Upper lobe of left lung (tissue), 6 donors: ENCODE data around the gene PITPNM3. TPM values are rescaled to one million over a fixed set of nuclear protein-coding genes. Genes with fewer than 3 reads are reported as not detected.

Source experiments
- ATAC-seq, 2 donors: fragments of 200-7000 bp; cut with Tn5 transposase; one replicate each; pipeline ENCODE4 v1.9.1; 2022; ENCODE audit warnings: mild to moderate bottlenecking in 2 of 2, moderate library complexity in 2 of 2; ENCODE audit not compliant: low FRiP score in 2 of 2
- DNase-seq, 2 donors: peaks; one replicate each; pipeline ENCODE4 v3.0.0-alpha.2; 2019 to 2020
- H3K27ac ChIP-seq, 4 donors: fragments of 200-600 bp; sonication (generic); one replicate each; pipeline ENCODE4 v1.5.1; 2016 to 2019
- H3K27me3 ChIP-seq, 4 donors: fragments of 200-600 bp; sonication (generic); one replicate each; pipeline ENCODE4 v1.5.1; 2017 to 2019
- H3K36me3 ChIP-seq, 4 donors: fragments of 200-600 bp; sonication (generic); one replicate each; pipeline ENCODE4 v1.5.1; 2016 to 2019
- H3K4me1 ChIP-seq, 4 donors: fragments of 200-600 bp; sonication (generic); one replicate each; pipeline ENCODE4 v1.5.1; 2018 to 2019
- H3K4me3 ChIP-seq, 4 donors: fragments of 200-600 bp; sonication (generic); one replicate each; pipeline ENCODE4 v1.5.1; 2017 to 2019; ENCODE audit warnings: mild to moderate bottlenecking in 2 of 4, moderate library complexity in 1 of 4
- H3K9me3 ChIP-seq, 4 donors: fragments of 200-600 bp; sonication (generic); one replicate each; pipeline ENCODE4 v1.5.1; 2018 to 2019
- EP300 ChIP-seq, 4 donors: sonication (generic); formaldehyde crosslinking; IDR thresholded peaks; one replicate each; pipeline ENCODE4 v1.5.1; 2017; ENCODE audit warnings: antibody characterized with exemption in 4 of 4, control low read depth in 2 of 4
- POLR2A ChIP-seq, 4 donors: fragments of 450-650 bp; IDR thresholded peaks; one replicate each; pipeline ENCODE4 v1.5.1; 2016 to 2017; ENCODE audit warnings: antibody characterized with exemption in 4 of 4, mild to moderate bottlenecking in 2 of 4
- POLR2AphosphoS5 ChIP-seq, 2 donors: sonication (generic); formaldehyde crosslinking; IDR thresholded peaks; one replicate each; pipeline ENCODE4 v1.5.1; 2017; ENCODE audit warnings: antibody characterized with exemption in 2 of 2
- WGBS, 2 donors: methylation state at CpG; one replicate each; pipeline ENCODE4 v1.1.5; 2017 to 2018; 5-methylcytosine and 5-hydroxymethylcytosine counted together
- total RNA-seq, 6 donors: library from RNA; depleted of rRNA in 4 of 6; stranded (reverse); fragments of >200 nt in 4 of 6; gene quantifications; one replicate each; pipeline versions ENCODE4 v1.1.0 to v1.2.1, GENCODE V29; 2016 to 2021
- TF ChIP-seq, protein P1 (sequence below), 6 experiments: fragments of 450-650 bp in 4 of 6; fragments of 200-600 bp in 2 of 6; sonication (generic) in 2 of 6; IDR thresholded peaks; one replicate each; pipeline ENCODE4 v1.5.1; 2016 to 2019; ENCODE audit warnings: antibody characterized with exemption in 6 of 6
- donor health status: DM: no; HTN: no; CAD: no; lungs with moderate emphysema.
- donor health status: DM: no; HTN: yes; CAD: no; lungs with severe emphysema.

Gene PITPNM3
- total RNA-seq, 6 donors from 2014 or later, result 10.3 to 16.3 (median 12.5) TPM

DNA sequence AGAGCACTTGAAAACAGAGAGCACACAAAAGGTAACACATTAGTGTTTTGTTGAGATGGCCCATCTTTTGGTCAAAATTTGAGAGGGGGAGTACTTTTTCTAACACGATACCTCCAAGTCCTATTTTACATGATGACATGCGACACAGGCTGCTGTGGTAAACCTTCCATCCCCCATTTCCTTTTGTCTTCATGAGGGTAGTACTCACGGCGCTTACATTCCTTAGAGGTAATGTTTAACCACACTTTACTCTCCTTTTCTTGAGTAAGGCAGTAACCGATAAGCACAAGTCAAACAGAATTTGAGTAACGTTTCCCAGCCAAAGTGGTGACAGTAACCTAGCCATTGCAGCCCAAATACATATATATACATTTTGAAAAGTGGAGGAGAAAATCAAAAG lies 35.8 kb upstream of the PITPNM3 start:
- no peak for TF ChIP-seq POLR2AphosphoS5 (IDR thresholded peaks at IDR 0.05)
- TF ChIP-seq EP300 (IDR thresholded peaks at IDR 0.05), result no peak
- TF ChIP-seq POLR2A (IDR thresholded peaks at IDR 0.05), result no peak
- TF ChIP-seq, protein P1, sequence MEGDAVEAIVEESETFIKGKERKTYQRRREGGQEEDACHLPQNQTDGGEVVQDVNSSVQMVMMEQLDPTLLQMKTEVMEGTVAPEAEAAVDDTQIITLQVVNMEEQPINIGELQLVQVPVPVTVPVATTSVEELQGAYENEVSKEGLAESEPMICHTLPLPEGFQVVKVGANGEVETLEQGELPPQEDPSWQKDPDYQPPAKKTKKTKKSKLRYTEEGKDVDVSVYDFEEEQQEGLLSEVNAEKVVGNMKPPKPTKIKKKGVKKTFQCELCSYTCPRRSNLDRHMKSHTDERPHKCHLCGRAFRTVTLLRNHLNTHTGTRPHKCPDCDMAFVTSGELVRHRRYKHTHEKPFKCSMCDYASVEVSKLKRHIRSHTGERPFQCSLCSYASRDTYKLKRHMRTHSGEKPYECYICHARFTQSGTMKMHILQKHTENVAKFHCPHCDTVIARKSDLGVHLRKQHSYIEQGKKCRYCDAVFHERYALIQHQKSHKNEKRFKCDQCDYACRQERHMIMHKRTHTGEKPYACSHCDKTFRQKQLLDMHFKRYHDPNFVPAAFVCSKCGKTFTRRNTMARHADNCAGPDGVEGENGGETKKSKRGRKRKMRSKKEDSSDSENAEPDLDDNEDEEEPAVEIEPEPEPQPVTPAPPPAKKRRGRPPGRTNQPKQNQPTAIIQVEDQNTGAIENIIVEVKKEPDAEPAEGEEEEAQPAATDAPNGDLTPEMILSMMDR (IDR thresholded peaks at IDR 0.05), result no peak
- Histone ChIP-seq H3K27me3 (no peaks in the 10 kb centered on the region), H3K4me3 (no peak overlapping the region), H3K4me1 (peaks cover 0 to 10% (median 5%) of the 10 kb centered on the region in 4 donors), H3K9me3 (no peaks in the 10 kb centered on the region), H3K36me3 (peaks cover 18 to 84% (median 41%) of the 10 kb centered on the region in 4 donors), H3K27ac (peak overlapping the region in 3 of 4 donors; percentile 45 to 78 (median 46))
- no peak for DNase-seq
- 66 to 67% methylated on average over 6 of the region's 6 CpGs for WGBS, 2 donors
- peak; percentile 44 to 87 for ATAC-seq

DNA sequence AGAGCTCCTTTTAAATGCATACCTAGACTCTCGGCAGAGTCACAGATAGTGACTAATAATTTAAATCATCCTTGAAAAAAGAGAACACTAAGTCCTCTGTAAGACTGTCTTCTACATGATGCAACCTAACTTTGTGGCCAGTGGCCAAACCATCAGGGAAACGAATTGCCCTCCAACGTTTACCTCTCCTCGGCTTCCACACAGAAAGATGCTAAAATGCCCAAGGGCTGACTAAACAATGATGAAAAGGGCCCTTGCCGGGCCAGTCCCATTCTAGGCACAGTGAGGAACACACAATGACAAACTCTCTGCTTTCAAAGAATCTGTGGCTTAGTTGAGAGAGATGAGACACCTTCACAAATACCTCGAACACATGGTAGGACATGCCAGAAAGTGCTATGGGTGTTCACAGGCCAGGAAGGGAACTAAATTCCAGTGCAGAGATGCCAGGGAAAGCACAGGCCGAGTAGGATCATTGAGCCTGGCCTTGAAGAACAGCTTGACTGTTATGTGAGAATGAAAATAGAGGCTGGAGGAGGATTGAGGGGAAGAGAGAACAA lies 35.3 kb upstream of the PITPNM3 start:
- peak in 1 of 2 donors; percentile 35 for DNase-seq
- Histone ChIP-seq H3K9me3 (no peaks in the 10 kb centered on the region), H3K27me3 (no peaks in the 10 kb centered on the region), H3K36me3 (peaks cover 18 to 89% (median 43%) of the 10 kb centered on the region in 4 donors), H3K27ac (peak overlapping the region in 3 of 4 donors; percentile 45 to 78 (median 46)), H3K4me1 (peaks cover 0 to 10% (median 3%) of the 10 kb centered on the region in 4 donors), H3K4me3 (no peak overlapping the region)
- peak in 1 of 2 donors; percentile 49 for ATAC-seq
- TF ChIP-seq EP300 (IDR thresholded peaks at IDR 0.05) (no peak), POLR2A (IDR thresholded peaks at IDR 0.05) (no peak), POLR2AphosphoS5 (IDR thresholded peaks at IDR 0.05) (no peak)
- TF ChIP-seq, protein P1 (IDR thresholded peaks at IDR 0.05), result no peak
- 64 to 65% methylated on average over 7 of the region's 7 CpGs for whole genome bisulfite sequencing, 2 donors

DNA sequence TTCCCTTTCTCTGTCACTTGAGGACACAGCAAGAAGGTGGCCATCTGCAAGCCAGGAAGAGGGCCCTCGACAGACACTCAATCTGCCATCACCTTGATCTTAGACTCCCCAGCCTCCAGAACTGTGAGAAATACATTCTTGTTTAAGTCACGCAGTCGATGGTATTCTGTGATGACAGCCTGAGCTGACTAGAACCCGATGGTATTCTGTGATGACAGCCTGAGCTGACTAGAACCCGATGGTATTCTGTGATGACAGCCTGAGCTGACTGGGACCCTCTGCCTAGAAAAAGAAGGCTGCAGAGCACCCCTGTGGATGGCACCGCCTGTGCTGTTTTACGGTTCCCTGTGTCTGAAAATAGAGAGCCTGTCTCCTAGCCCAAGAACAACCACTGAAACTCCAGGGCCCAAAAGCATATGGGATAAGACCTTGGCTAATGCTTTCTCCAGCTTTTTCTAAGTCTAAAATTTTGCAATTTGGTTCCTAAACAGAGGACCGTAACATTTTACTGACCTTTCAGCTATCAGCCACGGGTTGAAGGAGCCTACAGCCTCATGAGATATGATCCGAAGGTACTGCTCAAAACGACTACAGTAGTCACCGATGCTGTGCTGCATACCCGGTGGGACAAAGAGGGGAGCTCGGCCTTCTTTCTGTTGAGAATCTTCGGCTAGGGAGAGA lies 33.1 kb upstream of the PITPNM3 start:
- Histone ChIP-seq H3K4me1 (peaks cover 0 to 10% (median 2%) of the 10 kb centered on the region in 4 donors), H3K27ac (no peak overlapping the region), H3K36me3 (peaks cover 15 to 85% (median 28%) of the 10 kb centered on the region in 4 donors), H3K27me3 (no peaks in the 10 kb centered on the region), H3K4me3 (no peak overlapping the region), H3K9me3 (peaks cover 0 to 5% (median 0%) of the 10 kb centered on the region in 4 donors)
- no peak for ATAC-seq
- no peak for DNase-seq
- WGBS, 2 donors, result 89 to 91% methylated on average over 15 of the region's 15 CpGs
- TF ChIP-seq POLR2A (IDR thresholded peaks at IDR 0.05) (no peak), EP300 (IDR thresholded peaks at IDR 0.05) (no peak), POLR2AphosphoS5 (IDR thresholded peaks at IDR 0.05) (no peak)
- TF ChIP-seq, protein P1 (IDR thresholded peaks at IDR 0.05), result no peak

DNA sequence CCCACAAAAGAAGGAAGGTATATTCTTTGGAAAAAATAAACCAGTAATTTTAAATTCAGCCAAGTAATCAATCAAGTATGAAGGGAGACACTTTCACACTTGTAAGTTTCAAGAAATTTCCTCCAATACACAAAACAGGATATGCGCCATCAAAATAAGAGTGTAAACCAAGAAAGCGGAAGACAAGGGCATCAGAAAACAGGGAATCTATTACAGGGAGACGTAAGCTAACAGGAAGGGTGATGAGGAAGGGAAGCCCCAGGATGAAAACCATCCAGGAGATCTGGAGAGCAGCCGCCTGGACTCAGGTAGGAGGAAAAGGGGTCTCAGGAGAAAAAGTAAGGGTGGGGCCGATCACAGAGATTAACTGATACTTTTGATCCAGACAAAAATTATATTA lies 31.8 kb upstream of the PITPNM3 start:
- Histone ChIP-seq H3K4me3 (no peak overlapping the region), H3K36me3 (peaks cover 15 to 80% (median 21%) of the 10 kb centered on the region in 4 donors), H3K27me3 (no peaks in the 10 kb centered on the region), H3K27ac (no peak overlapping the region), H3K4me1 (peaks cover 0 to 10% (median 2%) of the 10 kb centered on the region in 4 donors), H3K9me3 (peaks cover 0 to 5% (median 0%) of the 10 kb centered on the region in 4 donors)
- WGBS, 2 donors, result 93 to 96% methylated on average over 5 of the region's 5 CpGs
- ATAC-seq, result no peak
- TF ChIP-seq, protein P1 (IDR thresholded peaks at IDR 0.05), result no peak
- no peak for TF ChIP-seq POLR2A (IDR thresholded peaks at IDR 0.05)
- TF ChIP-seq POLR2AphosphoS5 (IDR thresholded peaks at IDR 0.05), result no peak
- TF ChIP-seq EP300 (IDR thresholded peaks at IDR 0.05), result no peak
- DNase-seq, result no peak
